RWPE1 (cell line): ENCODE data around the gene YIPF1.

Experiments used
- CTCF ChIA-PET: fragments of 350-600 bp; sonication (Branson Sonifier 250); formaldehyde crosslinking; extraction: SDS; loops from one replicate; lab custom pipeline; 2021; lab: Yijun Ruan, JAX
- POLR2A ChIA-PET: fragments of 400-600 bp; formaldehyde crosslinking; extraction: SDS; loops from one replicate; lab custom pipeline; 2020; ENCODE audit warnings: antibody characterized with exemption; ENCODE audit not compliant: low non-redundant PET; lab: Yijun Ruan, JAX
- DNase-seq: peaks from one replicate; pipeline ENCODE4 v3.0.0; 2012; ENCODE audit warnings: low spot score
- H3K27ac ChIP-seq: fragments of 450-650 bp; 2 replicates; pipeline ENCODE4 v1.5.1; 2017
- CTCF ChIP-seq: fragments of 450-650 bp; conservative IDR thresholded peaks from 2 replicates; pipeline ENCODE4 v1.5.1; 2017; ENCODE audit warnings: low read depth, mild to moderate bottlenecking

The YIPF1 gene

GRCh38 chr1:53807916-53808315, 81.7 kb downstream of the YIPF1 start:
- CTCF ChIA-PET = interaction anchor here (0.7 kb wide), 1 partner anchor 39 kb away, joined by 3 read pairs; no protein-coding TSS in a partner anchor
- no peak for DNase-seq
- POLR2A ChIA-PET = no interaction called here
- TF ChIP-seq CTCF = no peak
- no peak overlapping the region for H3K27ac ChIP-seq

- CTCF ChIA-PET = no interaction called here
- H3K27ac ChIP-seq = no peak overlapping the region
- TF ChIP-seq CTCF = no peak
- POLR2A ChIA-PET = no interaction called here
- no peak for DNase-seq
Observed at GRCh38 chr1:53804791-53805505, 84.6 kb downstream of the YIPF1 start.

- H3K27ac ChIP-seq = no peak overlapping the region
- CTCF ChIA-PET = no interaction called here
- no peak for DNase-seq
- POLR2A ChIA-PET = no interaction called here
- no peak for TF ChIP-seq CTCF
Observed at GRCh38 chr1:53804181-53804580, 85.4 kb downstream of the YIPF1 start.
